Fibroblast of mammary gland (primary cell): ENCODE measurements around the gene HIBADH.

Experiments
- DNase-seq: peaks from one replicate; pipeline ENCODE4 v3.0.0-alpha.2; 2010; ENCODE audit warnings: low read depth
- H3K4me3 ChIP-seq: 2 replicates; pipeline ENCODE4 v1.5.1; 2011; ENCODE audit warnings: low read depth, mild to moderate bottlenecking, low read length, moderate library complexity; ENCODE audit not compliant: control insufficient read depth
- CTCF ChIP-seq: conservative IDR thresholded peaks from 2 replicates; pipeline ENCODE4 v1.5.1; 2011; ENCODE audit warnings: low read depth, low read length, inconsistent platforms; ENCODE audit not compliant: control insufficient read depth, insufficient read depth

Gene HIBADH

GRCh38 chr7:27614095-27614494 is 48.6 kb downstream of the HIBADH start:
- H3K4me3 ChIP-seq = no peak overlapping the region
- no peak for TF ChIP-seq CTCF
- DNase-seq = no peak

DNA sequence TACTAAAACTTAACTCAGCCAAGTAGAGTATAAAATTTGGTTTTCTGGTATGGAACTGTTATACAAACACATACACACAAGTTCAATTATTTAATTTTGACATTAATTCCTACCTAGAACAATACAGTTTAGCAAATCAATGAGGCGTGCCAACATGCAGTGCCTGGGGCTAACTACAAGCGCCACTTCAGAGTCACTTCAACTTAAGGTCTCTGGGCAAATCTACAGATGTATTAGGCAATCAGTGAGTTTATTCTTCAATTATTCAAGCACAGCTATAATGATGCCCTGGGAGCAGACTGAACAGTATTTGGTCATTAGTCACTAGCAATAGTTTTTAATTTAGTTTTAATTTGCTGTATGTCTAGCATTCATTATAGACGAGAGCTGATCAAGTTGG is 51.6 kb downstream of the HIBADH start:
- H3K4me3 ChIP-seq = no peak overlapping the region
- peak; percentile 40 for DNase-seq
- TF ChIP-seq CTCF = no peak

DNA sequence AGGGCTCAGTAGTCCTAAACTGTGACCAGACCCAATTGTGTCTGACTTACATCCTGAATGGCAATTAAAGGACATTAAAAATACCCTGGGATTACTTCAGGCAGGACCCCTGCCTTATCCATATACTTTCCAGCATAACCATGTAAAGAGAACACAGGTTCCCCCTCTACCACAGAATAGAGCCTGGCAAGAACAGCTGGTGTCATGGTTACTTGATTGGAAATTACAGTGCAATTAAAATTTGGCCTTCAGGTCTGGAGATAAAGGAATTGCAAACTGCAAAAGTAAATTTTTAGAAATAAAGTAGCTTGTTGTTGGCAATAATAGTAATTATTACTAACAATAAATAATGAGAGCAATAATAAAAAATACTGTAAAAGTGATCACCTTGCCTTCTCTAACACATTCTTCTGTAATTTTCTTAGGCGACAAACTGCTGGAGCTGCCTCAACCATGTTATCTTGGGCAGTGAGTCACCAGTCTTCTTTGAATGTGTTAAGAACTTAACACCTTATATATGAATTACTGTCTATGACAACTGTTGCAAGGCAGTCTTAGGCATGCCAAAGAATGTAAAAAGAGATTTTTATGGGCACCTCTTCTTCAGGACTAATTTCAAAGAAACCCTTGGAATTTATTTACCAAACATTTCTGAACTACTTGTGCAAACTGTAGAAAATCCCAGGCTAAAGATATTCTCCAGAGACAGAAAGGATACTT is 53.7 kb downstream of the HIBADH start:
- TF ChIP-seq CTCF = no peak
- DNase-seq = no peak
- H3K4me3 ChIP-seq = no peak overlapping the region

DNA sequence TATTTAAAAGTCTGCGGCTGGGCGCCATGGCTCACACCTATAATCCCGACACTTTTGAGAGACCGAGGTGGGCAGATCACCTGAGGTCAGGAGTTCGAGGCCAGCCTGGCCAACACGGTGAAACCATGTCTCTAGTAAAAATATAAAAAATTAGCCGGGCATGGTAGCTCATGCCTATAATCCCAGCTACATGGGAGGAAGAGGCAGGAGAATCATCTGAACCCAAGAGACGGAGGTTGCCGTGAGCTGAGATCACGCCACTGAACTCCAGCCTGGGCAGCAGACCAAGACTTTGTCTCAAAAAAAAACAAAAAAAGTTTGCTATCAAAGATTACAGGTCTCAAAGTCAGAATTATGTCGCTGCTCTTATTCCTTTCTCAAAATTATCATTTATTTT is 55.5 kb downstream of the HIBADH start:
- TF ChIP-seq CTCF = no peak
- DNase-seq = no peak
- no peak overlapping the region for H3K4me3 ChIP-seq

- no peak for TF ChIP-seq CTCF
- no peak overlapping the region for H3K4me3 ChIP-seq
- peak; percentile 66 for DNase-seq
Observed at GRCh38 chr7:27606270-27607209, 56.1 kb downstream of the HIBADH start.

DNA sequence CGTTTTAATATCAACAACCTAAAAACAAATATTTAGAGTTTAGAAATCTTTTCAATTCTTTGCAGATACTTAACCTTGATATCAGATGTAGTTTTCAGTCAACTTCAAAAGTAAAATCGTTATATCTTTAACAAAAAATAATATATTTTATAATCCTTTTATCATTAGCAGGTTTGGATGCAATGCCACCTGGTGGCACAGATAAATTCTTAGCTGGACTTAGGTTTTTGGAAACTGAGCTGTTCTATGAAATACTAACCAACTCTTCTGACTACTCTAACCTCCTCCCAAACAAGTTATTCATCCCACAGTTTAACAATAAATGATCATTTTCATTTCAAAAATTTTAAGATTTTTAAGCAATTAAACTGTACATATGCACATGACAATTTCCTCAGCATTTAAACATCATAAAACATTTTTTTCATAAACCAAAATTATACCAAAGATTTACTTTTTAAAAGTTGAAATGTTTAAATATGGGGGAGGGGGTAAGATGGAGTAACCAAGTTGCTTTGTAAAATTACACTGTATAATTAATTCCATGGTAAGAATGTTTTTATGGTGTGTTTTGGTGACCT is 56.9 kb downstream of the HIBADH start:
- no peak overlapping the region for H3K4me3 ChIP-seq
- DNase-seq = peak; percentile 51

More for the DNA sequence above, 56.9 kb downstream of the HIBADH start:
- TF ChIP-seq CTCF = peak; percentile 52
